SK-N-SH treated with all-trans-retinoic acid at 6 μM for 48 hours (cell line): ENCODE measurements around the gene PROM1.

Experiments used
- CSRNP3 ChIP-seq: fragments of 250-450 bp; sonication (Bioruptor Pico); IDR thresholded peaks from 2 replicates; pipeline ENCODE4 v1.5.1; 2021; ENCODE audit warnings: mild to moderate bottlenecking, moderate library complexity
- ESRRG ChIP-seq: fragments of 250-450 bp; sonication (Bioruptor Pico); IDR thresholded peaks from 2 replicates; pipeline ENCODE4 v1.6.1; 2021; ENCODE audit warnings: mild to moderate bottlenecking
- ISL1 ChIP-seq: fragments of 250-450 bp; sonication (Bioruptor Pico); IDR thresholded peaks from 2 replicates; pipeline ENCODE4 v2.1.2; 2022; ENCODE audit warnings: mild to moderate bottlenecking, moderate library complexity
- PATZ1 ChIP-seq: fragments of 250-450 bp; sonication (Bioruptor Pico); IDR thresholded peaks from 2 replicates; pipeline ENCODE4 v1.8.0; 2020; ENCODE audit warnings: mild to moderate bottlenecking, moderate library complexity, borderline replicate concordance
- RARB ChIP-seq: fragments of 250-450 bp; sonication (Bioruptor Pico); IDR thresholded peaks from 2 replicates; pipeline ENCODE4 v1.8.0; 2021; ENCODE audit warnings: mild to moderate bottlenecking, moderate library complexity
- ZNF70 ChIP-seq: fragments of 450-650 bp; formaldehyde crosslinking; IDR thresholded peaks from 2 replicates; pipeline ENCODE4 v1.5.0; 2020; ENCODE audit warnings: mild to moderate bottlenecking, moderate library complexity

GRCh38 chr4:15955670-15956069, 128.2 kb downstream of the PROM1 start:
- no peak for TF ChIP-seq ZNF70 (CRISPR knock-in tag)
- no peak for TF ChIP-seq ESRRG (CRISPR knock-in tag)
- TF ChIP-seq CSRNP3 (CRISPR knock-in tag), result no peak
- TF ChIP-seq ISL1 (CRISPR knock-in tag), result no peak
- TF ChIP-seq RARB (CRISPR knock-in tag), result no peak
- TF ChIP-seq PATZ1 (CRISPR knock-in tag), result no peak
